Esophagus muscularis mucosa (tissue), 4 donors: ENCODE data around the gene MXRA8.

Experiments
- EP300 ChIP-seq: sonication (generic); formaldehyde crosslinking; IDR thresholded peaks from one replicate; pipeline ENCODE4 v1.6.1; 2017; ENCODE audit warnings: antibody characterized with exemption
- POLR2A ChIP-seq: fragments of 450-650 bp; IDR thresholded peaks from one replicate; pipeline ENCODE4 v1.6.1; 2017; ENCODE audit warnings: antibody characterized with exemption, moderate library complexity, mild to moderate bottlenecking, low read depth
- TF ChIP-seq, protein P1 (sequence below), 3 experiments: fragments of 200-600 bp in 2 of 3; fragments of 450-650 bp in 1 of 3; sonication (generic) in 2 of 3; IDR thresholded peaks; one replicate each; pipeline ENCODE4 v1.5.1; 2017 to 2019; ENCODE audit warnings: antibody characterized with exemption in 3 of 3, mild to moderate bottlenecking in 2 of 3, moderate library complexity in 1 of 3

- TF ChIP-seq, protein P1, sequence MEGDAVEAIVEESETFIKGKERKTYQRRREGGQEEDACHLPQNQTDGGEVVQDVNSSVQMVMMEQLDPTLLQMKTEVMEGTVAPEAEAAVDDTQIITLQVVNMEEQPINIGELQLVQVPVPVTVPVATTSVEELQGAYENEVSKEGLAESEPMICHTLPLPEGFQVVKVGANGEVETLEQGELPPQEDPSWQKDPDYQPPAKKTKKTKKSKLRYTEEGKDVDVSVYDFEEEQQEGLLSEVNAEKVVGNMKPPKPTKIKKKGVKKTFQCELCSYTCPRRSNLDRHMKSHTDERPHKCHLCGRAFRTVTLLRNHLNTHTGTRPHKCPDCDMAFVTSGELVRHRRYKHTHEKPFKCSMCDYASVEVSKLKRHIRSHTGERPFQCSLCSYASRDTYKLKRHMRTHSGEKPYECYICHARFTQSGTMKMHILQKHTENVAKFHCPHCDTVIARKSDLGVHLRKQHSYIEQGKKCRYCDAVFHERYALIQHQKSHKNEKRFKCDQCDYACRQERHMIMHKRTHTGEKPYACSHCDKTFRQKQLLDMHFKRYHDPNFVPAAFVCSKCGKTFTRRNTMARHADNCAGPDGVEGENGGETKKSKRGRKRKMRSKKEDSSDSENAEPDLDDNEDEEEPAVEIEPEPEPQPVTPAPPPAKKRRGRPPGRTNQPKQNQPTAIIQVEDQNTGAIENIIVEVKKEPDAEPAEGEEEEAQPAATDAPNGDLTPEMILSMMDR (IDR thresholded peaks at IDR 0.05), result no peak
- no peak for TF ChIP-seq POLR2A
- TF ChIP-seq EP300, result no peak
Observed at GRCh38 chr1:1347026-1347595, 11.2 kb downstream of the MXRA8 start.
